HG03575 (cell line): Measurements from ENCODE around the gene ACYP2.
"Not testable (repeated sequence)": the region's sequence is repeated elsewhere in the genome, so short reads cannot be mapped to it uniquely, and the experiment has no call there.

Experiments used
- ATAC-seq: cut with Tn5 transposase; IDR thresholded peaks from one replicate; pipeline ENCODE4 v1.9.1; 2021; ENCODE audit not compliant: unreplicated experiment, insufficient number of reproducible peaks, low FRiP score; ENCODE audit errors: extremely low read depth

ACYP2 gene

GRCh38 chr2:54290356-54291025 is 175.1 kb downstream of the ACYP2 start:
- no peak for ATAC-seq

DNA sequence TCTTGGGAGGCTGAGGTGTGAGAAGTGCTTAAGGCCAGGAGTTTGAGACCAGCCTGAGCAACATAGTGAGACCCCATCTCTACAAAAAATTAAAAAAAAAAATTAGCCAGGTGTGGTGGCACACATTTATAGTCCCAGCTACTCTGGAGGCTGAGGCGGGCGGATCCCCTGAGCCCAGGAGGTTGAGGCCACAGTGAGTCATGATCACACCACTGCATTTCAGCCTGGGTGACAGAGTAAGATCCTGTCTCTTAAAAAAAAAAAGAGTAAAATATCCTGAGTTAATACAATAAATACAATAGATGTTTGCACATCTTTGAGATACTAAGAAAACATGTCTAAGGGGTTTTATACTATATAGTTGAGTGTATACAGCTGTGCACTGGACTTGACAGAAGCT is 179.2 kb downstream of the ACYP2 start:
- not testable (repeated sequence) for ATAC-seq

DNA sequence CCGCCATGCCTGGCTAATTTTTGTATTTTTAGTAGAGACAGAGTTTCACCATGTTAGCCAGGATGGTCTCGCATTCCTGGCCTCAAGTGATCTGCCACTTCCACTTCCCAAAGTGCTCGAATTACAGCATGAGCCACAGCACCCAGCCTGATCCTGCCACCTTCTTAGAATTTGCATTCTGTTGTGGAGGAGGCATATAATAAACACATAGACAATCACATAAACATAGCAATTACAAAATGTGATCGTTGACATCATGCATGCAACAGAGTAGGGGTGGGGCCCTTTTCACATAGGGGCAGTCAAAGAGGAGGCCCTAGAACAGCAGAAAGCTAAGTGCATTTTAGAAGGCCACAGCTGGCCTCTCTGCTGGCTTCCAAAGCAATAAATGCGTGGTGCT is 180.5 kb downstream of the ACYP2 start:
- no peak for ATAC-seq

- no peak for ATAC-seq
Observed at GRCh38 chr2:54298514-54298913, 183.1 kb downstream of the ACYP2 start.

DNA sequence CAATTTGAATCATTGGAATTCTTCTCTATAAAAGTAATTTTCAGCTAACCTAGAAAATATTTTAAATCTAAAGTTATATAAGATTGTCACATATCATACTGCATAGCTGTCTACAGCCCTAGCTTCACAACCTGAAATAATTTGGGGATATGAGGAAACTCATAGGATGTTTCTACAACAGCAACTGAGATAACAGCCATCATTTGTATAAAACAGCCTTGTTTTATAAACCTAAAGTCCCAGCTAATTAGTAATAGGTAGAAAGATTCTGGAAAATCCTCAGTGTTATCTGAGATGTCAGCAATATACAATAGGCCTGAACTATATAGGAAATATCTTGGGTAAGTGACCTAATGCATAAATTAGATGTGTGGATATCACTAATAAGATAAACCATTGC is 188.2 kb downstream of the ACYP2 start:
- no peak for ATAC-seq

DNA sequence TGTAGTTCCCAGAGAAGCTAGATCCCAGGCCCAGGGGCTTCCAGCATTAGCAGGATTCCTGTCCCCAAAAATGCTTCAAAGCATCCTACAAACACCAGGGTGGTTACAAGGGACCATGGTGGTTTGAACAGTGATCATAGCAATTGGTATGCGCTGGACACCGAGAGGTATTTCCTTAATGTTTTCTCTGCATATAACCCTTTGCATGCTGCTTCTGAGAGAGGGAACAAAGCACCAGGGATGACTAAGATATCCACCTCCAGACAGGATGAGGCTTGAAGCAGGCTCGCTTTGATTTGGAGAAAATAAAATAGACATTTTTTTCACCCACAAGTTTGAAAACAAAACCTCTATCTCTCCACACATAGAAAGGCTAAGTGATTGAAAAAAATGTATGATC is 191.1 kb downstream of the ACYP2 start:
- no peak for ATAC-seq

DNA sequence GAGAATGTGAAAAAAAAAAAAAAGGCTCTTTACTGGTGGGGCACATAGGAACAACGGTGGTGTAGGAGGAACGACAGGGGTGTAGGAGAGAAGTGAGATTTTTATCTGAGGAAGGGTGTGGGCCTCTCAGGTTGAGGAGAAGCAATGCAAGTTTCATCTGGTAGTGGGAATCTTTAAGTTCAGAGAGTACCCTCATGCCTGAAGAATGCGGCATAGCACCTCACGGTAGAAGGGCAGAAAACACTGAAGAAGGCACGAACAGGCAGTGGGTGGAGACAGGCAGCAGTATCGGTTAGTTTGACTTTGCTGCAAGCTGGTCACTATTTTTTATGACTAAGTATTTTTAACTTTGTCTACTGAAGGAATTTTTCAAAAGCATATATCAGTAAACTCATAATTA is 192.8 kb downstream of the ACYP2 start:
- no peak for ATAC-seq

GRCh38 chr2:54308782-54309181 is 193.4 kb downstream of the ACYP2 start:
- ATAC-seq = no peak

GRCh38 chr2:54310311-54310710 is 194.9 kb downstream of the ACYP2 start:
- no peak for ATAC-seq

DNA sequence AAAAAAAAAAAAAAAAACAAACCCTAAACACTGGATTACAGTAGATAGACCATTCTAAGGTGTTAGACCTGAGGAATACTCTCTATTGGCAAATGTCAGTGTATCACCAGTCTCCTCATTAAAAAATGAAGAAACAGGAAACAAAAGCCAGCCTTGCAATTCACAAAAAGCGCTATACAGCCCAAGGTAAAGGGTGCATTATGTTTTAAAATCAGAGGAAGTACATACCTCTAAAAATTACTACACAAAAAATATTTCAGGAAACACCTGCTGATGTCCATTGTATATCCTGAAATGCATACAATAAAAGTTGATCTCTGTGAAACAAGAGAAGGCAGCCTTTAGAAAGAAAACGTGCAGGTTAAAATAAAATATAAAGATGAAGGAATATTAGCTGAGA is 195.5 kb downstream of the ACYP2 start:
- no peak for ATAC-seq

- ATAC-seq = no peak
Observed at GRCh38 chr2:54313147-54313546, 197.7 kb downstream of the ACYP2 start.

GRCh38 chr2:54317973-54318372 is 202.6 kb downstream of the ACYP2 start:
- no peak for ATAC-seq

DNA sequence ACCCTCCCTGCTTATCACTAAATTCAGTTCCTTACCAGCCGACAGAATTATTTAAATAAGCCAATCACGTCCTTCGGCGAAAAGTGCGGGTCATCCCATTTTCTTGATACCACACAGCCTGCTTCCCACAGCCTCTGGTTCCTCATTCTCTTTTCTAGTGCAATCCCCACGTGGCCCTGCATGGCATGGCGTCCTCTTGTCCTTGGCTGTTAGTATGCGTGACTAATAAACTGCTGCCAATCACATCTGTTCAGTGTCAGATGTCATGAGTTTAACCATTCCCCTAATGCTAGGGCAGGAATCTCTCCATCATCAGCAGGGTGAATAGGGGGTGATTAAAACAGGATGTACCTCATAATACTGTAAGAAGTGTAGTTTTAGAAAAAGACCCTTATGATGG is 203.4 kb downstream of the ACYP2 start:
- ATAC-seq = no peak

- no peak for ATAC-seq
Observed at GRCh38 chr2:54321047-54321446, 205.6 kb downstream of the ACYP2 start.

DNA sequence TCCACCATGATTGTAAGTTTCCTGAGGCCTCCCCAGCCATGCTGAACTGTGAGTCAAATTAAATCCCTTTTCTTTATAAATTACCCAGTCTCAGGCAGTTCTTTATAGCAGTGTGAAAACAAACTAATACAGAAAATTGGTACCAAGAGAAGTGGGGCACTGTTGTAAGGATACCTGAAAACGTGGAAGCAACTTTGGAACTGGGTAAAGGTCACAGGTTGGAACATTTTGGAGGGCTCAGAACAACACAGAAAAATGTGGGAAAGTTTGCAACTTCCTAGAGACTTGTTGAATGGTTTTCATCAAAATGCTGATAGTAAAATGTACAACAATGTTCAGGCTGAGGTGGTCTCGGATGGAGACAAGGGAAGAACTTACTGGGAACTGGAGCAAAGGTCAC is 209.1 kb downstream of the ACYP2 start:
- not testable (repeated sequence) for ATAC-seq

DNA sequence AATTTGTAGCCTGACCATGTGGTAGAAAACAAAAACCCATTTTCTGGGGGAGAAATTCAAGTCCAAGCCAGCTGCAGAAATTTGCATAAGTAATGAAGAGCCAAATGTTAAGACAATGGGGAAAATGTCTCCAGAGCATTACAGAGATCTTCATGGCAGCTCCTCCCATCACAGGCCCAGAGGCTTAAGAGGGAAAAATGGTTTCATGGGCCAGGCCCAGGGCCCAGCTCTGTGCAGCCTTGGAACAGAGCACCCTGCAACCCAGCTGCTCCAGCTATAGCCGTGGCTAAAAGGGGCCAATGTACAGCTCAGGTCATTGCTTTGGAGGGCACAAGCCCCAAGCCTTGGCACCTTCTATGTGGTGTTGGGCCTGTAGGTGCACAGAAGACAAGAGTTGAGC is 209.7 kb downstream of the ACYP2 start:
- ATAC-seq = no peak

GRCh38 chr2:54329482-54330161 is 214.2 kb downstream of the ACYP2 start:
- ATAC-seq = no peak

- ATAC-seq = no peak
Observed at GRCh38 chr2:54330162-54330925, 214.9 kb downstream of the ACYP2 start.

GRCh38 chr2:54330926-54331835 is 215.8 kb downstream of the ACYP2 start:
- no peak for ATAC-seq
